ENCODE measurements around the gene ELAVL2. TPM values are rescaled to one million over a fixed set of nuclear protein-coding genes. Genes with fewer than 3 reads are reported as not detected.

ELAVL2 gene
- total RNA-seq, 1 experiment from 2014 or later, result not detected

DNA sequence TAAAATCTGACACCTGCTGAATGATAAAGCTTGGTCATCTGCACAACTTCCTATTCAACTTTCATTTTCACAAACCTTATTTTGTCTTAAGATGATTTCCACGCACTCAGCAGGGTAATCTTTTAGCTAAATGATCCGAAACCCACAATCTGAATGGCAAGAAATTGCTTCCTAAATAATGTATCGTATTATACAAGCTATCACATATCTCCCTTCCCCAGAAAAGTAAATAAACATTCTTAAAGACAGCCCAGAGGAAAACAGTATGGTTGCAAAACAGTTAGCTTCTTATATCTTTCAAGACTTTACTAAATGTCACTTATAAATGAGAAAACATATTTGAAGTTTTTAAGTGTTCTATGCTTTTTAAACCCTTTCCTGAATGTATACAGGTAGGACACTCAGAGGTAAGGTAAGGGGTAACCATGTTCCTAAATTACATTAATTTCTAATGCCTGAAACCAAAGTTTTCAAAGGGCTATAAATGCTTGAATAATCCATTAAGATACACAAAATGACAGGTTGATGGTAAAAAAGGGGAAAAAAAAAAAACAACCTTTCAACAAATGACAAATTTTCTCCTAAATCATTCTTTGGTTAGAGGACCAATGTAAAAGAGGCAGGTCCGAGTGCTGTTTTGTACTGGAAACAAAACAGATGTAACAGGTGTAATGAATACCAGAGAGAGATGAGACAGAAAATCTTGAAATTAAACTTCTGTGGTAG, 36.3 kb downstream of the ELAVL2 start:
- Histone ChIP-seq H3K4me3 (no peak overlapping the region), H3K4me2 (no peak overlapping the region), H4K20me1 (ENCODE audit: insufficient read depth) (no peaks in the 10 kb centered on the region), H3K27ac (no peak overlapping the region), H3K9me2 (ENCODE audit: insufficient read depth) (no peaks in the 10 kb centered on the region), H3F3A (ENCODE audit: insufficient read depth, low read depth) (no peaks in the 10 kb centered on the region), H3K79me2 (ENCODE audit: low read depth) (no peaks in the 10 kb centered on the region), H3K4me1 (replicated peaks; ENCODE audit: insufficient read depth) (no peaks in the 10 kb centered on the region), H3K27me3 (ENCODE audit: insufficient read depth, low read depth) (no peaks in the 10 kb centered on the region), H2AFZ (no peak overlapping the region), H3K36me3 (ENCODE audit: low read depth) (no peaks in the 10 kb centered on the region), H3K9me3 (ENCODE audit: insufficient read depth, low read depth) (no peaks in the 10 kb centered on the region)
- TF ChIP-seq EZH2 (IDR thresholded peaks at IDR 0.05; ENCODE audit: low read depth), result no peak
- TF ChIP-seq, protein P1, sequence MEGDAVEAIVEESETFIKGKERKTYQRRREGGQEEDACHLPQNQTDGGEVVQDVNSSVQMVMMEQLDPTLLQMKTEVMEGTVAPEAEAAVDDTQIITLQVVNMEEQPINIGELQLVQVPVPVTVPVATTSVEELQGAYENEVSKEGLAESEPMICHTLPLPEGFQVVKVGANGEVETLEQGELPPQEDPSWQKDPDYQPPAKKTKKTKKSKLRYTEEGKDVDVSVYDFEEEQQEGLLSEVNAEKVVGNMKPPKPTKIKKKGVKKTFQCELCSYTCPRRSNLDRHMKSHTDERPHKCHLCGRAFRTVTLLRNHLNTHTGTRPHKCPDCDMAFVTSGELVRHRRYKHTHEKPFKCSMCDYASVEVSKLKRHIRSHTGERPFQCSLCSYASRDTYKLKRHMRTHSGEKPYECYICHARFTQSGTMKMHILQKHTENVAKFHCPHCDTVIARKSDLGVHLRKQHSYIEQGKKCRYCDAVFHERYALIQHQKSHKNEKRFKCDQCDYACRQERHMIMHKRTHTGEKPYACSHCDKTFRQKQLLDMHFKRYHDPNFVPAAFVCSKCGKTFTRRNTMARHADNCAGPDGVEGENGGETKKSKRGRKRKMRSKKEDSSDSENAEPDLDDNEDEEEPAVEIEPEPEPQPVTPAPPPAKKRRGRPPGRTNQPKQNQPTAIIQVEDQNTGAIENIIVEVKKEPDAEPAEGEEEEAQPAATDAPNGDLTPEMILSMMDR (conservative IDR thresholded peaks at IDR 0.05), result no peak
- CTCF ChIA-PET, result no interaction called here
- no peak for DNase-seq
- POLR2A ChIA-PET (ENCODE audit: unreplicated experiment), result no interaction called here
- intact Hi-C loops (cut with micrococcal nuclease; ENCODE audit: unreplicated experiment), result no loop called here
- no TSS peak for BruUV-seq (replicated peaks)

DNA sequence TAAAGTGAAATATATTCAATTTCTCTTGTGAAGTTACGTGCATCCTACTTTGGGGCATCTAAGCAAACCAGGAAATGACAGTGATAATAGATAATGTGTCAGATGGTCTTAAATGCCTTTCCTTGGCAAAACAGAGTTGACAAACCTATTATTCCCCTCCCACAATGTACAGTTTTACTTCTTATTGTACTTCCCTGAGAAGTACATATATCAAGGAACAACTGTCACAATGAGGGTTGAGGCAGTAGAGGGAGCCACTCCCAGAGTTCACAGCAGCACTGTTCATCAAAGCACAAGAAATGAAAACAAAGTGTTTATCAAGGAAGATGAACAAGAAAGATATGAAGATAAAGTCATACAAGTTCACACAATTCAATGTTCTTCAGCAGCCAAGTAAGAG, 41.1 kb downstream of the ELAVL2 start:
- Histone ChIP-seq H4K20me1 (ENCODE audit: insufficient read depth) (no peaks in the 10 kb centered on the region), H2AFZ (no peak overlapping the region), H3K27ac (no peak overlapping the region), H3K4me3 (no peak overlapping the region), H3K4me1 (replicated peaks; ENCODE audit: insufficient read depth) (no peaks in the 10 kb centered on the region), H3F3A (ENCODE audit: insufficient read depth, low read depth) (no peaks in the 10 kb centered on the region), H3K9me2 (ENCODE audit: insufficient read depth) (no peaks in the 10 kb centered on the region), H3K9me3 (ENCODE audit: insufficient read depth, low read depth) (no peaks in the 10 kb centered on the region), H3K4me2 (no peak overlapping the region), H3K27me3 (ENCODE audit: insufficient read depth, low read depth) (no peaks in the 10 kb centered on the region), H3K79me2 (ENCODE audit: low read depth) (no peaks in the 10 kb centered on the region), H3K36me3 (ENCODE audit: low read depth) (no peaks in the 10 kb centered on the region)
- BruUV-seq (replicated peaks), result no TSS peak
- ChIA-PET CTCF (no interaction called here), POLR2A (ENCODE audit: unreplicated experiment) (no interaction called here)
- TF ChIP-seq, protein P1 (conservative IDR thresholded peaks at IDR 0.05), result no peak
- TF ChIP-seq EZH2 (IDR thresholded peaks at IDR 0.05; ENCODE audit: low read depth), result no peak
- no peak for DNase-seq
- intact Hi-C loops (cut with micrococcal nuclease; ENCODE audit: unreplicated experiment), result no loop called here

DNA sequence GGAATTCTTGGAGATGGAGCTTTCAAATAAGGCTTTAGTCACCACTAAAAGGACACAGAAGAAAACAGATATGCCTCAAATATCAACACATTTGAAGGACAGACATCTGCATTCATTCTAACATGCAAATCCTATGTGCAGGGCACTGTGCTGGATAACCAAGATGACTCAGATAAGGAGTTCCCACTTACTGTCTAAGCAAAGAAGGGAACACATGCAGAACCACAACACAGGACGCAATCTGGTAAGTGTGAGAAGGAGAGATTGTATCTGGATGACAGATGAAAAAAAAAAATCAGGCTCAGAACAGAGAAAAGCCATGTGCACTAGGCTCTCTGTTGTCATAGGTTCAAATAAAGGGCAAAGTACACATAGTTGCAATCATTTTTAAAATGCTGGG, 42.5 kb downstream of the ELAVL2 start:
- H3K4me2 ChIP-seq, result no peak overlapping the region; the same call in 1 of the 2 replicates
- TF ChIP-seq EZH2 (IDR thresholded peaks at IDR 0.05; ENCODE audit: low read depth), result no peak
- TF ChIP-seq, protein P1 (conservative IDR thresholded peaks at IDR 0.05), result no peak
- no peaks in the 10 kb centered on the region for H3K79me2 ChIP-seq (ENCODE audit: low read depth)
- H3K9me3 ChIP-seq (ENCODE audit: insufficient read depth, low read depth), result no peaks in the 10 kb centered on the region
- intact Hi-C loops (cut with micrococcal nuclease; ENCODE audit: unreplicated experiment), result no loop called here
- POLR2A ChIA-PET (ENCODE audit: unreplicated experiment), result no interaction called here
- no peaks in the 10 kb centered on the region for H3K36me3 ChIP-seq (ENCODE audit: low read depth)
- no peaks in the 10 kb centered on the region for H3K9me2 ChIP-seq (ENCODE audit: insufficient read depth)
- no peak overlapping the region for H2AFZ ChIP-seq
- DNase-seq, result no peak
- H4K20me1 ChIP-seq (ENCODE audit: insufficient read depth), result no peaks in the 10 kb centered on the region
- BruUV-seq (replicated peaks), result no TSS peak
- no peaks in the 10 kb centered on the region for H3K27me3 ChIP-seq (ENCODE audit: insufficient read depth, low read depth)
- no peak overlapping the region for H3K27ac ChIP-seq
- H3K4me1 ChIP-seq (replicated peaks; ENCODE audit: insufficient read depth), result no peaks in the 10 kb centered on the region
- H3F3A ChIP-seq (ENCODE audit: insufficient read depth, low read depth), result no peaks in the 10 kb centered on the region
- CTCF ChIA-PET, result no interaction called here
- no peak overlapping the region for H3K4me3 ChIP-seq
